ENCODE data around the gene MAP6. TPM values are rescaled to one million over a fixed set of nuclear protein-coding genes. Genes with fewer than 3 reads are reported as not detected.

MAP6 gene
- polyA plus RNA-seq, 1 donor (not counting 4 experiments of a cell fraction or from before 2014, with no cell fraction given): 1.7 TPM

DNA sequence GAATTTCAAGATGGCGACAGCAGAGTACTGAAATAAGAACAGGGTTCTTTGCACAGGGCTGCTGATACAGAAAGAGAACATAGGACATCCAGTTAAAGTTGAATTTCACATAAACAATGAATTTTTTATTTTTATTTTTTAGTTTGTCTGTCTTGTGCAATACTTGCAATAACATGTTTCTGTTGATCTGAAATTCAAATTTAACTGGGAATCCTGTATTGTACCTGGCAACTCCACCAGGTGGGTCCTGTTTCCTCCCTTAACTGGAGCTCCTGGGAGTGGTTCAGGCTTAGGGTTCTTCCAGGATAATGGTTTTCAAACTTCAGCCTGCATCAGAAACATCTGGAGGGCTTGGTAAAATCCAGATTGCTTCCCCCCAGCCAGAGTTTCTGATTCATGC lies 121.7 kb downstream of the MAP6 start:
- no peak for FAIRE-seq
- Histone ChIP-seq H3K36me3 (ENCODE audit: control insufficient read depth in 2 of 2, extremely low read depth in 1 of 2, insufficient read depth in 2 of 2, low read length in 2 of 2) (no peaks in the 10 kb centered on the region), H3K9ac (ENCODE audit: control insufficient read depth, extremely low read depth, insufficient read depth, low read length) (no peak overlapping the region), H2AFZ (ENCODE audit: control insufficient read depth, low read length) (no peak overlapping the region), H3K4me2 (ENCODE audit: control insufficient read depth, extremely low read depth, insufficient read depth, low read depth, low read length) (no peak overlapping the region), H3K9me1 (ENCODE audit: control insufficient read depth, extremely low read depth, insufficient read depth, low read length) (no peaks in the 10 kb centered on the region), H3K27me3 (ENCODE audit: control insufficient read depth, extremely low read depth, insufficient read depth, low read length) (no peaks in the 10 kb centered on the region), H3K4me3 (ENCODE audit: control insufficient read depth in 2 of 3, extremely low read depth in 1 of 3, insufficient read depth in 2 of 3, low read depth in 1 of 3, low read length in 3 of 3) (no peak overlapping the region), H3K79me2 (ENCODE audit: control insufficient read depth, insufficient read depth, low read length) (no peaks in the 10 kb centered on the region), H4K20me1 (ENCODE audit: control insufficient read depth, extremely low read depth, insufficient read depth, low read length) (no peaks in the 10 kb centered on the region), H3K4me1 (ENCODE audit: control insufficient read depth, extremely low read depth, insufficient read depth, low read length) (no peaks in the 10 kb centered on the region), H3K9me3 (ENCODE audit: control insufficient read depth, low read depth, low read length) (no peaks in the 10 kb centered on the region), H3K27ac (ENCODE audit: control insufficient read depth, insufficient read depth, low read length) (no peak overlapping the region)
- dilution Hi-C loops (cut with MboI; ENCODE audit: extremely low pct_ligation_motif_present, low sequenced_read_pairs): no loop called here
- DNase-seq (ENCODE audit: low read depth, low spot score): no peak
- TF ChIP-seq, protein P1, sequence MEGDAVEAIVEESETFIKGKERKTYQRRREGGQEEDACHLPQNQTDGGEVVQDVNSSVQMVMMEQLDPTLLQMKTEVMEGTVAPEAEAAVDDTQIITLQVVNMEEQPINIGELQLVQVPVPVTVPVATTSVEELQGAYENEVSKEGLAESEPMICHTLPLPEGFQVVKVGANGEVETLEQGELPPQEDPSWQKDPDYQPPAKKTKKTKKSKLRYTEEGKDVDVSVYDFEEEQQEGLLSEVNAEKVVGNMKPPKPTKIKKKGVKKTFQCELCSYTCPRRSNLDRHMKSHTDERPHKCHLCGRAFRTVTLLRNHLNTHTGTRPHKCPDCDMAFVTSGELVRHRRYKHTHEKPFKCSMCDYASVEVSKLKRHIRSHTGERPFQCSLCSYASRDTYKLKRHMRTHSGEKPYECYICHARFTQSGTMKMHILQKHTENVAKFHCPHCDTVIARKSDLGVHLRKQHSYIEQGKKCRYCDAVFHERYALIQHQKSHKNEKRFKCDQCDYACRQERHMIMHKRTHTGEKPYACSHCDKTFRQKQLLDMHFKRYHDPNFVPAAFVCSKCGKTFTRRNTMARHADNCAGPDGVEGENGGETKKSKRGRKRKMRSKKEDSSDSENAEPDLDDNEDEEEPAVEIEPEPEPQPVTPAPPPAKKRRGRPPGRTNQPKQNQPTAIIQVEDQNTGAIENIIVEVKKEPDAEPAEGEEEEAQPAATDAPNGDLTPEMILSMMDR (optimal IDR thresholded peaks at IDR 0.05 in 1 of 3, IDR thresholded peaks at IDR 0.05 in 1 of 3, conservative IDR thresholded peaks at IDR 0.05 in 1 of 3; ENCODE audit: extremely low read depth in 1 of 3, insufficient read depth in 2 of 3, low read length in 3 of 3): no peak
- no peak for TF ChIP-seq EZH2 (IDR thresholded peaks at IDR 0.05; ENCODE audit: low read length)

DNA sequence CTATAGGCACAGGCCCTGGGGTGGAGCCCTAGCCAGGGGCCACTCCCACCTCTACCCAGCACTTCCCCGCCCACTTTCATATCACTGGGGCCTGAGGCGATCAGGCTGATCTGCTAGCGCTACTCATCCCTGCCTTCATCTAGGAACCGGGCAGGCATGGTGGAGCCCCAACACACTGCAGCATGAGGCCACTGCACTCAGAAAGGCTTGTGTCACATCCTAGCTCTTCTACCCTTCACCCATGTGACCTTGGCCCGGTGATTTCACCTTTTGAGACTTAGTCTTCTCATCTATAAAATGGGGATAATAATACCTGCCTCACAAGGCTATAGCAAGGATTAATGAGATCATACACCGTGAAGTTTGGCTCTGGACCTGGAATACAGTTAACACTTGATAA lies 125.0 kb downstream of the MAP6 start:
- no peaks in the 10 kb centered on the region for H3K9me3 ChIP-seq (ENCODE audit: control insufficient read depth, low read depth, low read length)
- no peaks in the 10 kb centered on the region for H3K27me3 ChIP-seq (ENCODE audit: control insufficient read depth, extremely low read depth, insufficient read depth, low read length)
- no peaks in the 10 kb centered on the region for H4K20me1 ChIP-seq (ENCODE audit: control insufficient read depth, extremely low read depth, insufficient read depth, low read length)
- H3K4me3 ChIP-seq (ENCODE audit: control insufficient read depth in 2 of 3, extremely low read depth in 1 of 3, insufficient read depth in 2 of 3, low read depth in 1 of 3, low read length in 3 of 3): no peak overlapping the region
- no peak overlapping the region for H3K9ac ChIP-seq (ENCODE audit: control insufficient read depth, extremely low read depth, insufficient read depth, low read length)
- no peak overlapping the region for H2AFZ ChIP-seq (ENCODE audit: control insufficient read depth, low read length)
- H3K4me1 ChIP-seq (ENCODE audit: control insufficient read depth, extremely low read depth, insufficient read depth, low read length): no peaks in the 10 kb centered on the region
- no peaks in the 10 kb centered on the region for H3K36me3 ChIP-seq (ENCODE audit: control insufficient read depth in 2 of 2, extremely low read depth in 1 of 2, insufficient read depth in 2 of 2, low read length in 2 of 2)
- no peak for TF ChIP-seq EZH2 (IDR thresholded peaks at IDR 0.05; ENCODE audit: low read length)
- TF ChIP-seq, protein P1 (optimal IDR thresholded peaks at IDR 0.05 in 1 of 3, IDR thresholded peaks at IDR 0.05 in 1 of 3, conservative IDR thresholded peaks at IDR 0.05 in 1 of 3; ENCODE audit: extremely low read depth in 1 of 3, insufficient read depth in 2 of 3, low read length in 3 of 3): no peak
- no peaks in the 10 kb centered on the region for H3K9me1 ChIP-seq (ENCODE audit: control insufficient read depth, extremely low read depth, insufficient read depth, low read length)
- no peak overlapping the region for H3K27ac ChIP-seq (ENCODE audit: control insufficient read depth, insufficient read depth, low read length)
- H3K79me2 ChIP-seq (ENCODE audit: control insufficient read depth, insufficient read depth, low read length): no peaks in the 10 kb centered on the region
- DNase-seq (ENCODE audit: low read depth, low spot score) (no peak), FAIRE-seq (no peak)
- dilution Hi-C loops (cut with MboI; ENCODE audit: extremely low pct_ligation_motif_present, low sequenced_read_pairs): no loop called here
- H3K4me2 ChIP-seq (ENCODE audit: control insufficient read depth, extremely low read depth, insufficient read depth, low read depth, low read length): no peak overlapping the region

Data from keratinocyte (primary cell).